Measurements from ENCODE around the gene SFMBT1.

DNA sequence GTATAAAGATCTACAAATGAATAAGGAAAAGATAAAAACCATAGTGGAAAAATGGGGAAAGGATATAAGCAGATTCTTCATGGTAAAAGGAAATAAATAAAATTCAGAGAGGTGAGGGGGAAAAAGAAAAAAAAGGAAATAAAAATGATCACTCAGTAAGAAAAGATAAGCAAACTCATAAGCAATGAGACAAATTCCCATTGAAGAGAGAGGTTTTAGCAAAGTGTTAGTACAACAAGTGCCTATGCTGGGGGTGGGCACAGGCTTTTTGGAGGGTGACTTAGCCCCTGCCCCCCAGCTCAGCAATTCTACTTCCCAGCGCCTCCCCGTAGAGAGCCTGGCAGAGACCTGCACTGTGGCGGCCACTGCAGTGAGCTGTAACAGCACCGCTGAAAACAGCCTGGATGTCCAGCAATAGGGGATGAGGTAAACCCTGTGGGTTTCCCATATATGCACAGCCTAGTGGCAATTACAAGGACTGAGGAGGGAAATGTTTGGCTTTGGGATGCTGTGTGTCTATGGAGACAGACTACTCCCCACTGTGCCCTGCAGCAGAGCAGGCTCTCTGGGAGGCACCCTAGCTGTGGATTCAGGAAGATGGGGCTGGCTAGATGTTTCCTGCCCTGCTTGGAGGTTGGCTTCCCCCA is 23.7 kb upstream of the SFMBT1 start:
- TF ChIP-seq CEBPB (IDR thresholded peaks at IDR 0.05; ENCODE audit: low read depth, low read length) (no peak), NRF1 (IDR thresholded peaks at IDR 0.05; ENCODE audit: low read depth, low read length) (no peak), YY1 (IDR thresholded peaks at IDR 0.05; ENCODE audit: low read depth, low read length) (no peak), POLR2A (IDR thresholded peaks at IDR 0.05; ENCODE audit: control extremely low read depth in 1 of 2, low read depth in 2 of 2, low read length in 2 of 2) (no peak), CREB1 (IDR thresholded peaks at IDR 0.05) (no peak), POLR2AphosphoS5 (IDR thresholded peaks at IDR 0.05; ENCODE audit: low read depth, low read length) (no peak), GABPA (IDR thresholded peaks at IDR 0.05; ENCODE audit: borderline replicate concordance, insufficient read depth, low read length) (no peak)
- TF ChIP-seq, protein P1, sequence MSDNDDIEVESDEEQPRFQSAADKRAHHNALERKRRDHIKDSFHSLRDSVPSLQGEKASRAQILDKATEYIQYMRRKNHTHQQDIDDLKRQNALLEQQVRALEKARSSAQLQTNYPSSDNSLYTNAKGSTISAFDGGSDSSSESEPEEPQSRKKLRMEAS (IDR thresholded peaks at IDR 0.05) = no peak
- TF ChIP-seq, protein P2, sequence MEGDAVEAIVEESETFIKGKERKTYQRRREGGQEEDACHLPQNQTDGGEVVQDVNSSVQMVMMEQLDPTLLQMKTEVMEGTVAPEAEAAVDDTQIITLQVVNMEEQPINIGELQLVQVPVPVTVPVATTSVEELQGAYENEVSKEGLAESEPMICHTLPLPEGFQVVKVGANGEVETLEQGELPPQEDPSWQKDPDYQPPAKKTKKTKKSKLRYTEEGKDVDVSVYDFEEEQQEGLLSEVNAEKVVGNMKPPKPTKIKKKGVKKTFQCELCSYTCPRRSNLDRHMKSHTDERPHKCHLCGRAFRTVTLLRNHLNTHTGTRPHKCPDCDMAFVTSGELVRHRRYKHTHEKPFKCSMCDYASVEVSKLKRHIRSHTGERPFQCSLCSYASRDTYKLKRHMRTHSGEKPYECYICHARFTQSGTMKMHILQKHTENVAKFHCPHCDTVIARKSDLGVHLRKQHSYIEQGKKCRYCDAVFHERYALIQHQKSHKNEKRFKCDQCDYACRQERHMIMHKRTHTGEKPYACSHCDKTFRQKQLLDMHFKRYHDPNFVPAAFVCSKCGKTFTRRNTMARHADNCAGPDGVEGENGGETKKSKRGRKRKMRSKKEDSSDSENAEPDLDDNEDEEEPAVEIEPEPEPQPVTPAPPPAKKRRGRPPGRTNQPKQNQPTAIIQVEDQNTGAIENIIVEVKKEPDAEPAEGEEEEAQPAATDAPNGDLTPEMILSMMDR (IDR thresholded peaks at IDR 0.05; ENCODE audit: control extremely low read depth in 1 of 3, insufficient read depth in 1 of 3, low read depth in 1 of 3, low read length in 3 of 3) = peak in 1 of 3 experiments; percentile 7; a peak in 1 of 4 replicates
